HCT116 (cell line): ENCODE measurements around the gene COL23A1. TPM values are rescaled to one million over a fixed set of nuclear protein-coding genes. Genes with fewer than 3 reads are reported as not detected.

Experiments
- ATAC-seq: fragments of 200-7000 bp; cut with Tn5 transposase; 2 replicates; pipeline ENCODE4 v1.9.1; 2020; ENCODE audit warnings: mild to moderate bottlenecking, moderate library complexity
- BruUV-seq: library from RNA; stranded (reverse); fragments of 400-500 nt; replicated peaks from 2 replicates; lab custom pipeline; 2021; lab: Mats Ljungman, UMichigan
- CTCF ChIA-PET: fragments of 300-600 bp; sonication (Branson Sonifier 250); formaldehyde crosslinking; loops from one replicate; lab custom pipeline; 2021; ENCODE audit warnings: antibody characterized with exemption; lab: Charles Lee
- POLR2A ChIA-PET: fragments of 300-600, 350-600 bp; sonication (Branson Sonifier 250); formaldehyde crosslinking; loops from one replicate; lab custom pipeline; 2021; ENCODE audit warnings: antibody characterized with exemption; lab: Charles Lee
- RAD21 ChIA-PET, 2 experiments: fragments of 300-600 bp; sonication (Branson Sonifier 250); formaldehyde crosslinking; loops; one replicate each; lab custom pipeline; 2023; ENCODE audit warnings: low total read pairs in 2 of 2; ENCODE audit not compliant: uncharacterized antibody in 2 of 2, unreplicated experiment in 2 of 2, low non-redundant PET in 1 of 2; lab: Charles Lee
- DNase-seq: peaks from one replicate; pipeline ENCODE4 v3.0.0-alpha.2; 2010; ENCODE audit warnings: low read depth, low spot score
- H2AFZ ChIP-seq: fragments of 200-600 bp; shearing (Covaris generic), sonication (generic); 2 replicates; pipeline ENCODE4 v1.6.1; 2017; ENCODE audit warnings: low read depth, mixed run types, mixed read lengths, antibody characterized with exemption, low read length; ENCODE audit not compliant: poor library complexity, severe bottlenecking
- H3K27ac ChIP-seq: 2 replicates; pipeline ENCODE4 v1.5.1; 2012; ENCODE audit warnings: low read depth, low read length
- H3K27me3 ChIP-seq: fragments of 200-600 bp; sonication (generic); 2 replicates; pipeline ENCODE4 v1.6.1; 2016; ENCODE audit warnings: mixed run types, low read length, mixed read lengths; ENCODE audit not compliant: insufficient read depth
- H3K36me3 ChIP-seq, 2 experiments: fragments of 200-500 bp in 1 of 2; fragments of 200-600 bp in 1 of 2; sonication (Bioruptor generic) in 1 of 2; sonication (generic) in 1 of 2; 2 replicates each; pipeline versions ENCODE4 v1.5.1 to v1.6.1; 2014 to 2016; ENCODE audit warnings: low read length in 2 of 2, inconsistent platforms in 1 of 2, mixed read lengths in 1 of 2, mixed run types in 1 of 2; ENCODE audit not compliant: insufficient read depth in 2 of 2, control insufficient read depth in 1 of 2
- H3K4me1 ChIP-seq, 2 experiments: fragments of 200-600 bp in 1 of 2; sonication (generic) in 1 of 2; 2 replicates each; pipeline versions ENCODE4 v1.5.1 to v1.6.1; 2012 to 2017; ENCODE audit warnings: low read length in 2 of 2, inconsistent platforms in 1 of 2, mild to moderate bottlenecking in 1 of 2, mixed read lengths in 1 of 2, mixed run types in 1 of 2, moderate library complexity in 1 of 2; ENCODE audit not compliant: insufficient read depth in 2 of 2, control insufficient read depth in 1 of 2
- H3K4me2 ChIP-seq: fragments of 200-600 bp; sonication (generic); 2 replicates; pipeline ENCODE4 v1.6.1; 2017; ENCODE audit warnings: mixed run types, low read length, mixed read lengths
- H3K4me3 ChIP-seq, 2 experiments: fragments of 200-600 bp in 1 of 2; sonication (generic) in 1 of 2; replicated peaks in 1 of 2; 2 replicates each; pipeline ENCODE4 v1.5.1; 2011 to 2016; ENCODE audit warnings: low read length in 2 of 2, control low read depth in 1 of 2, low read depth in 1 of 2, mild to moderate bottlenecking in 1 of 2, mixed read lengths in 1 of 2, mixed run types in 1 of 2
- H3K79me2 ChIP-seq: fragments of 200-600 bp; sonication (generic); 2 replicates; pipeline ENCODE4 v1.6.1; 2017; ENCODE audit warnings: mild to moderate bottlenecking, mixed run types, low read length, moderate library complexity, mixed read lengths; ENCODE audit not compliant: insufficient read depth
- H3K9ac ChIP-seq: fragments of 200-600 bp; sonication (generic); 2 replicates; pipeline ENCODE4 v1.6.1; 2016; ENCODE audit warnings: low read length, mixed read lengths
- H3K9me2 ChIP-seq: fragments of 200-600 bp; sonication (generic), shearing (Covaris generic); 2 replicates; pipeline ENCODE4 v1.6.1; 2017; ENCODE audit warnings: mixed run types, mild to moderate bottlenecking, moderate library complexity; ENCODE audit not compliant: insufficient read depth
- H3K9me3 ChIP-seq, 2 experiments: fragments of 200-500 bp in 1 of 2; fragments of 200-600 bp in 1 of 2; sonication (Bioruptor generic) in 1 of 2; sonication (generic) in 1 of 2; 2 replicates each; pipeline ENCODE4 v1.6.1; 2014 to 2017; ENCODE audit warnings: low read length in 2 of 2, mixed read lengths in 2 of 2, inconsistent platforms in 1 of 2, low read depth in 1 of 2, mild to moderate bottlenecking in 1 of 2, mixed run types in 1 of 2, moderate library complexity in 1 of 2; ENCODE audit not compliant: control insufficient read depth in 1 of 2, insufficient read depth in 1 of 2
- H4K20me1 ChIP-seq: fragments of 200-600 bp; sonication (generic), shearing (Covaris generic); 2 replicates; pipeline ENCODE4 v1.6.1; 2017; ENCODE audit warnings: mixed run types, mild to moderate bottlenecking, moderate library complexity; ENCODE audit not compliant: insufficient read depth
- ATF3 ChIP-seq: IDR thresholded peaks from 2 replicates; pipeline ENCODE4 v1.6.1; 2012
- CBX3 ChIP-seq: IDR thresholded peaks from 2 replicates; pipeline ENCODE4 v1.6.1; 2012; ENCODE audit warnings: low read depth
- CEBPB ChIP-seq: IDR thresholded peaks from 2 replicates; pipeline ENCODE4 v1.6.1; 2012; ENCODE audit warnings: low read depth
- CTCF ChIP-seq, 3 experiments: fragments of 200-600 bp in 1 of 3; sonication (generic) in 1 of 3; IDR thresholded peaks in 2 of 3; conservative IDR thresholded peaks in 1 of 3; 2 replicates each; pipeline ENCODE4 v1.5.1; 2012 to 2017; ENCODE audit warnings: low read depth in 2 of 3, low read length in 2 of 3, antibody characterized with exemption in 1 of 3, borderline replicate concordance in 1 of 3, control low read depth in 1 of 3, mild to moderate bottlenecking in 1 of 3, mixed read lengths in 1 of 3, mixed run types in 1 of 3, moderate library complexity in 1 of 3; ENCODE audit not compliant: insufficient read depth in 1 of 3
- ELF1 ChIP-seq: IDR thresholded peaks from 2 replicates; pipeline ENCODE4 v1.6.1; 2012; ENCODE audit warnings: low read depth, borderline replicate concordance
- EZH2phosphoT487 ChIP-seq: fragments of 200-600 bp; IDR thresholded peaks from 2 replicates; pipeline ENCODE4 v1.6.1; 2018; ENCODE audit warnings: antibody characterized with exemption, borderline replicate concordance
- FOSL1 ChIP-seq: IDR thresholded peaks from 2 replicates; pipeline ENCODE4 v1.6.1; 2012; ENCODE audit warnings: low read depth
- MAX ChIP-seq: IDR thresholded peaks from 2 replicates; pipeline ENCODE4 v1.6.1; 2012
- POLR2A ChIP-seq: IDR thresholded peaks from 2 replicates; pipeline ENCODE4 v1.7.0; 2011; ENCODE audit warnings: borderline replicate concordance; ENCODE audit not compliant: insufficient read depth, insufficient read length; ENCODE audit errors: extremely low read depth
- POLR2AphosphoS5 ChIP-seq: IDR thresholded peaks from 2 replicates; pipeline ENCODE4 v1.6.1; 2011; ENCODE audit warnings: mild to moderate bottlenecking, low read depth, low read length, moderate library complexity
- RAD21 ChIP-seq: IDR thresholded peaks from 2 replicates; pipeline ENCODE4 v1.6.1; 2012; ENCODE audit warnings: low read depth, mild to moderate bottlenecking
- SIN3A ChIP-seq: IDR thresholded peaks from 2 replicates; pipeline ENCODE4 v1.6.1; 2012; ENCODE audit warnings: low read depth
- SRF ChIP-seq: IDR thresholded peaks from 2 replicates; pipeline ENCODE4 v1.6.1; 2012; ENCODE audit warnings: low read depth
- TCF7L2 ChIP-seq: IDR thresholded peaks from 2 replicates; pipeline ENCODE4 v1.7.0; 2011; ENCODE audit warnings: borderline replicate concordance, inconsistent platforms; ENCODE audit not compliant: insufficient read depth, insufficient read length; ENCODE audit errors: extremely low read depth
- ZBTB33 ChIP-seq: IDR thresholded peaks from 2 replicates; pipeline ENCODE4 v1.6.1; 2011; ENCODE audit warnings: mild to moderate bottlenecking, low read length, moderate library complexity; ENCODE audit not compliant: insufficient replicate concordance; ENCODE audit errors: extremely low read depth
- ZFX ChIP-seq: fragments of 450-650 bp; IDR thresholded peaks from 2 replicates; pipeline ENCODE4 v1.6.1; 2017
- ZNF274 ChIP-seq: fragments of 200-500 bp; sonication (Bioruptor generic); IDR thresholded peaks from 2 replicates; pipeline ENCODE4 v1.6.1; 2014; ENCODE audit warnings: mild to moderate bottlenecking, low read depth, low read length, inconsistent platforms
- intact Hi-C: fragments of 100-400 bp; cut with micrococcal nuclease; formaldehyde crosslinking; loops from 2 replicates; pipeline ENCODE4 v1.10.0; 2022
- total RNA-seq: library from RNA; stranded (reverse); gene quantifications from one replicate; pipeline ENCODE4 v1.2.1, GENCODE V29; 2021; ENCODE audit not compliant: unreplicated experiment

The COL23A1 gene
- total RNA-seq, 1 experiment from 2014 or later, result not detected

- H3K36me3 ChIP-seq, result no peaks in the 10 kb centered on the region
- BruUV-seq, result no TSS peak
- no peaks in the 10 kb centered on the region for H3K27me3 ChIP-seq
- RAD21 ChIA-PET, result no interaction called here
- H3K9me2 ChIP-seq, result no peaks in the 10 kb centered on the region
- intact Hi-C loops, result no loop called here
- H2AFZ ChIP-seq, result no peak overlapping the region
- no peaks in the 10 kb centered on the region for H3K9me3 ChIP-seq
- POLR2A ChIA-PET, result no interaction called here
- no peaks in the 10 kb centered on the region for H4K20me1 ChIP-seq
- H3K9ac ChIP-seq, result no peak overlapping the region
- CTCF ChIA-PET, result no interaction called here
- DNase-seq (no peak), ATAC-seq (no peak)
- H3K4me1 ChIP-seq, result no peaks in the 10 kb centered on the region
- H3K27ac ChIP-seq, result no peak overlapping the region
- TF ChIP-seq TCF7L2 (no peak), CBX3 (no peak), ATF3 (no peak), SIN3A (no peak), MAX (no peak), ELF1 (no peak), ZFX (no peak), ZBTB33 (no peak), CEBPB (no peak), SRF (no peak), EZH2phosphoT487 (no peak), FOSL1 (no peak), POLR2AphosphoS5 (no peak), POLR2A (no peak), CTCF (IDR thresholded peaks at IDR 0.05 in 2 of 3, conservative IDR thresholded peaks at IDR 0.05 in 1 of 3; ENCODE audit: borderline replicate concordance in 1 of 3, insufficient read depth in 1 of 3, low read depth in 2 of 3, low read length in 2 of 3) (no peak), ZNF274 (no peak), RAD21 (no peak)
- no peak overlapping the region for H3K4me3 ChIP-seq
- no peak overlapping the region for H3K4me2 ChIP-seq
- H3K79me2 ChIP-seq, result no peaks in the 10 kb centered on the region
Observed at GRCh38 chr5:178467568-178468195, 122.5 kb downstream of the COL23A1 start.
